Measurements from ENCODE around the gene TMF1. TPM values are rescaled to one million over a fixed set of nuclear protein-coding genes. Genes with fewer than 3 reads are reported as not detected.

Gene TMF1
- total RNA-seq, 1 donor from 2014 or later: 34.6 TPM

DNA sequence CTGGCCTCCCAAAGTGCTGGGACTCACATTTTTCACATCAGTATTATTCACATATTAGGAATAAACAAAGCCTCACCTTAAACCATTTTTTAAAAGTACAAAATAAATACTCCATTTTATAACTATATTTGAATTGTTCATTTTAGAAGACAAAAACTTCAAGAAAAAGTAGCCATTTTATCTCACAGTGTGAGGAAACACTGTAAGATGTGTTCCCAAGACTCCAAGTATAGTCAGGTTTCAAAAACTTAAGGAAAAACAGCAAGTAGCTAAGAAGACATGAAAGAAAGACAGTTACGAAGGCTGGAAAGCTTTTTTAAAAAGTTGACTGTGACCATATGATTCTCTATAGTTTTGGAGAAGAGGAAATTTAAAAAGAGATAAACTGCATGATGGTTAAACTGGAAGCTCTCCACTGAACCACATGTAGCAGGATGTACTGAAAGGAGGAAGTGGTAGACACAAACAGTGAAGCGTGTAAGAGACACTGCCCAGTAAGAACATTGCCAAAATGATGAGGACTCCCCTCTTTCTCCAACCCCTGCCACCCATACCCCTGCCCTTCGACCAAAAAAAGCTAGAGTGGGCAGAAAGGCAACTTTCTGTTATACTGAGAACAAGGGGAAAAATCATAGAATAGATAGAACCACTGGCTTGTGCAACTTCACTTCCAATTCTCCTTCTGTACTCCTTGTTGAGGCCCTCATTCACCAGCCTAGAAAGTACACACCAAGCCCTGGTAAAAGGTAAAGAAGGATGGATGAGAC lies 6.2 kb upstream of the TMF1 start:
- no peaks in the 10 kb centered on the region for H3K4me1 Mint-ChIP-seq (ENCODE audit: unreplicated experiment)

DNA sequence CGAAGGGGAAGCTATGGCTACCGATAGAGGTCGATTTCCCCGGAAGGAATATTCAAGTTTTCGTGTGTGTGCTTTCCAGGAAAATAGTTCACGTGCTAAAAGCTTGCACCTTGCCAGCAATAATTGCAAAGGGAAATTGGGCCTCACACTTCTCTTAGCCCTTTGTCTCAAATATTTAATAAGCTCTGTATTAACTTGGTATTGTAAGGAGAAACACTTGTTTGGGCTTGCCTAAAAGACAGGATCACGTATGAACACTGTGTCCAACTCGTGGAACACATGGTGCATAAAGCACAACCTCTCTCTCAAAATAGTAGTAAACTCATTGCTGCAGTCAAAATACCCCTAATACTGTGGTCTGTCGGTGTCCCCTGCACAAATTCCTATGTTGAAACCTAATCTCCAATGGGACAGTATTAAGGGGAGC lies 352 bp upstream of the TMF1 start:
- TF ChIP-seq CTCF (conservative IDR thresholded peaks at IDR 0.05): no peak
- Mint-ChIP-seq H3K27ac (peak overlapping the region; percentile 98), H3K9me3 (no peaks in the 10 kb centered on the region), H3K4me3 (peak overlapping the region; percentile 98), H3K36me3 (peaks cover 21% of the 10 kb centered on the region), H3K27me3 (no peaks in the 10 kb centered on the region), H3K4me1 (ENCODE audit: unreplicated experiment) (peaks cover 24% of the 10 kb centered on the region)
- DNase-seq (ENCODE audit: extremely low spot score, unreplicated experiment): no peak

More for the DNA sequence above, 6.2 kb upstream of the TMF1 start:
- Mint-ChIP-seq H3K9me3 (no peaks in the 10 kb centered on the region), H3K4me3 (no peak overlapping the region), H3K27me3 (no peaks in the 10 kb centered on the region), H3K27ac (no peak overlapping the region), H3K36me3 (peaks cover 33% of the 10 kb centered on the region)
- TF ChIP-seq CTCF (conservative IDR thresholded peaks at IDR 0.05): no peak
- DNase-seq (ENCODE audit: extremely low spot score, unreplicated experiment): no peak

- TF ChIP-seq CTCF (conservative IDR thresholded peaks at IDR 0.05): no peak
- Mint-ChIP-seq H3K9me3 (no peaks in the 10 kb centered on the region), H3K4me3 (no peak overlapping the region), H3K27me3 (no peaks in the 10 kb centered on the region), H3K4me1 (ENCODE audit: unreplicated experiment) (peaks cover 34% of the 10 kb centered on the region), H3K27ac (no peak overlapping the region), H3K36me3 (peaks cover 28% of the 10 kb centered on the region)
- DNase-seq (ENCODE audit: extremely low spot score, unreplicated experiment): no peak
Observed at GRCh38 chr3:69048990-69049389, 3.1 kb downstream of the TMF1 start.

DNA sequence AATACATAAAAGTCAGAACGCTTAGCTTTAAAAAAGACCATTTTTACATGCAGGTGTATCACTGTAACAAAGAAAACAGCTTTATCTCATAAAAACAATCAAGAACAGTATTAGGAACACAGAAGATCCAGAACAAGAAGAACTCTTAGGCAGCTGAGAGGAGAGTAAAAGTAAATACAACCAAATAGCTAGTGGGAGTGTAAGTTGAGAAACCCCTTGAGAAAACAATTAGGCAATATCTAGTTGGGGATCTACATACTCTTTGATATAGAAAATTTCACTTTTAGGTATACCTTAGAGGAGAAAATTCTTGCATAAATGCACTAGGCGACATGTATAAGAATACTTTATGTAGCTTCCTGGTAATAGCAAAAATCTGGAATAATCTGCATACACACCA lies 7.5 kb downstream of the TMF1 start:
- DNase-seq (ENCODE audit: extremely low spot score, unreplicated experiment): no peak
- H3K27ac Mint-ChIP-seq: no peak overlapping the region
- peaks cover 15% of the 10 kb centered on the region for H3K4me1 Mint-ChIP-seq (ENCODE audit: unreplicated experiment)
- no peaks in the 10 kb centered on the region for H3K9me3 Mint-ChIP-seq
- no peak overlapping the region for H3K4me3 Mint-ChIP-seq
- no peak for TF ChIP-seq CTCF (conservative IDR thresholded peaks at IDR 0.05)
- no peaks in the 10 kb centered on the region for H3K27me3 Mint-ChIP-seq
- peaks cover 35% of the 10 kb centered on the region for H3K36me3 Mint-ChIP-seq

GRCh38 chr3:69033470-69033869 lies 18.7 kb downstream of the TMF1 start:
- Mint-ChIP-seq H3K9me3 (no peaks in the 10 kb centered on the region), H3K27me3 (no peaks in the 10 kb centered on the region), H3K4me1 (ENCODE audit: unreplicated experiment) (no peaks in the 10 kb centered on the region), H3K4me3 (no peak overlapping the region), H3K36me3 (peaks cover 33% of the 10 kb centered on the region), H3K27ac (no peak overlapping the region)
- no peak for DNase-seq (ENCODE audit: extremely low spot score, unreplicated experiment)
- no peak for TF ChIP-seq CTCF (conservative IDR thresholded peaks at IDR 0.05)
